C4-2B (cell line): Measurements from ENCODE around the gene DNASE1.

Experiments
- ZFX ChIP-seq: fragments of 450-650 bp; IDR thresholded peaks from 2 replicates; pipeline ENCODE4 v1.6.1; 2017
- TF ChIP-seq, protein P1 (sequence below): fragments of 450-650 bp; conservative IDR thresholded peaks from 2 replicates; pipeline ENCODE4 v1.5.1; 2017; ENCODE audit warnings: mild to moderate bottlenecking

DNA sequence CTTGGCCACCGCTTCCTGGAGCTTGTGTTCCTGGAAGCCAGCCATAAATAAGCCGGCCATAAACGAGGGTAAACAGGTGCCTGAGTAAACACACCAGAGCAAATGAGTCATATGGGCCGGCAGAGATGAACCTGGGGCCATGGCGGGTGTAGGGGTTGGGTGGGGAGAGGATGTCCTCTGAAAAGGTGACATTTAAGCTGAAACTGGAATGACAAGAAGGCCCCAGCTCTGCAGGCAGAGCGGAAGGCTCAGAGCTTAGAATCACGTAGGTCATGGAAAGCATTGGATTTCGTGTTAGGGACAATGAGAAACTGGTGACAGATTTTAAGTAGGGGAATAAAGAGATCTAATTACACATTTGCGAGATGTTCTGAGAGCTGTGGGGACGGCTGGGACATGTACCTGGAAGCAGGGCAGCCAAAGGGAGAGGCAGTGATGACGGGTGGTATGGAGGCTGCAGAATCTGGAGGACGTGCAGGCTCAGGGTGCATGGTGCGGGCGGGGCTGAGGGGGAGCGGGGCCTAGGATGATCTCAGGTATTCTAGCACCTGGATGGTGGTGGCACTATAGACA is 8.1 kb upstream of the DNASE1 start:
- TF ChIP-seq, protein P1, sequence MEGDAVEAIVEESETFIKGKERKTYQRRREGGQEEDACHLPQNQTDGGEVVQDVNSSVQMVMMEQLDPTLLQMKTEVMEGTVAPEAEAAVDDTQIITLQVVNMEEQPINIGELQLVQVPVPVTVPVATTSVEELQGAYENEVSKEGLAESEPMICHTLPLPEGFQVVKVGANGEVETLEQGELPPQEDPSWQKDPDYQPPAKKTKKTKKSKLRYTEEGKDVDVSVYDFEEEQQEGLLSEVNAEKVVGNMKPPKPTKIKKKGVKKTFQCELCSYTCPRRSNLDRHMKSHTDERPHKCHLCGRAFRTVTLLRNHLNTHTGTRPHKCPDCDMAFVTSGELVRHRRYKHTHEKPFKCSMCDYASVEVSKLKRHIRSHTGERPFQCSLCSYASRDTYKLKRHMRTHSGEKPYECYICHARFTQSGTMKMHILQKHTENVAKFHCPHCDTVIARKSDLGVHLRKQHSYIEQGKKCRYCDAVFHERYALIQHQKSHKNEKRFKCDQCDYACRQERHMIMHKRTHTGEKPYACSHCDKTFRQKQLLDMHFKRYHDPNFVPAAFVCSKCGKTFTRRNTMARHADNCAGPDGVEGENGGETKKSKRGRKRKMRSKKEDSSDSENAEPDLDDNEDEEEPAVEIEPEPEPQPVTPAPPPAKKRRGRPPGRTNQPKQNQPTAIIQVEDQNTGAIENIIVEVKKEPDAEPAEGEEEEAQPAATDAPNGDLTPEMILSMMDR: no peak
- no peak for TF ChIP-seq ZFX
